Pulmonary artery endothelial cell (primary cell): ENCODE measurements around the gene MLF2. TPM values are rescaled to one million over a fixed set of nuclear protein-coding genes. Genes with fewer than 3 reads are reported as not detected.
"Not testable (repeated sequence)": the region's sequence is repeated elsewhere in the genome, so short reads cannot be mapped to it uniquely, and the experiment has no call there.

Experiments used
- DNase-seq: peaks from one replicate; pipeline ENCODE4 v3.0.0-alpha.2; 2011; ENCODE audit warnings: low read depth, low spot score
- total RNA-seq: library from RNA; depleted of rRNA; stranded (reverse); fragments of >200 nt; gene quantifications from 2 replicates; pipeline ENCODE4 v1.2.3, GENCODE V29; 2014

MLF2 gene
- total RNA-seq, 1 donor from 2014 or later, result 56.9 TPM

DNA sequence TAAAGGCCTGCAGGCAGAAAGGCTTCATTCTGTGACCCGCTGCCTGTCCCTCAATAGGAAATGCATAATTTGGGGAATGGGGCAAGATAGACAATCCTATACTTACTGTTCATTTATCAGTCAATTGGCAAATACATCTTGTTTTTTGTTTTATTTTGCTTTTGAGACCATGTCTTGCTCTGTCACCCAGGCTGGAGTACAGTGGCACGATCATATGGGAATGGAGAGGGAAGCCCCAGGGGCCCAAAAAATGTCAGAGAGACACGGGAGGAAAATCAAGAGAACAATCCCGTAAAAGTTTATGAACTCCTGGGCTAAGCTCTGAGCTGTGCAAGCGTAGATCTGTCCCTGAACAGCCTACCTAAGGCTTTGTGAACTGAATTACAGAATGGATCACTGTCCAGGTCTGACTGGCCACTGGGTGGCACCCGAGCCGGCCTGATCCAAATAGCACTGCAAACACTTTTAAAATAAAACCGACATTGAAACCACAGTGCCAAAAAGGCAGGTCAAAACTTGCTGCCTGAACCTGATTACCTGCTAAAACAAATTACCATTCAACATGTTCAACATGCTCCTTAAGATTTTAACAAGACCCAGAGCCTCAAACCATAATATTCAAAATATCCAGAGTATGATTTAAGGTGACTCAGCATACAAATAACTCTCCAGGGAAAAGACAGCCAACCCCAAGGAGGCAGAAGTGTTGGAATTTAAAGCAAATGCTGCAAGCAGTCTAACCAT is 17.3 kb downstream of the MLF2 start:
- DNase-seq, result no peak

DNA sequence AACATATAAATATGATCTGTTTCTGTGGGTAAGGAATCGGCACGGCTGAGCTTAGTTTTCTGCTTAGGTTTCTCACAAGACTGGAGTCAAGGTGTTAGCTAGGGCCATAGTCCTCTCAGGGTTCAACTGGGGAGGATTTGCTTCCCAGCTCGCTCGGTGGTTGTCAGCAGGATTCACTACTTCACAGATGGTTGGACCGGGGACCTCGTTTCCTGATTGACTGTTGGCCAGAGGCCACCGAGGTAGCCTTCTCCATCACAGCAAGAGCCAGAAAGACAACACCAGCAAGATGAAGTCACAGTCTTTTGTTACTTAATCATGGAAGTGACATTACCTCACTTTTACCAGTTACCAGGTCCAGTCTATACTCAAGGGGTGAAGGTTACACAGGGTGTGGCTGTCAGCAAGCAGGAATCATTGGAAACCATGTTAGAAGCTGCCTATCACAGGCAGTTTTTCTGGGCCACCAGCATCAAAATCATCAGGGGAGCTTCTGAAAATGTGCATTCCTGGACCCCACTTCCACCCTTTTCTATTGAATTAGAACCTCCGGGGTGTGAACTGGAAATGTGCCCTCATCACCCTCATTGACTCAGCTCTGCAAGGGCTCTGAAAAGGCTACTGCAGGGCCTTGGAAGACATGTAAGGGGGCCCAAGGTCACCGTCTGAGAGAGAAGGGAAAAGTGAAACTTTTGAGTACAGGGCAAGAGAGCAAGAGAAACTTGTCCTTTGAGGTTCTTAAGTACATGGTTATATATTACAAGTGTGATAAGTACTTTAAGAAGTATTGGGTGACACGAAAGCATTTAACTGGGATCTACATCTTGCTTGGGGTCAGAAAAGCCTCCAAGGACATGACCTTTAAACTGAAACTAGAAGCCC is 18.2 kb downstream of the MLF2 start:
- no peak for DNase-seq

DNA sequence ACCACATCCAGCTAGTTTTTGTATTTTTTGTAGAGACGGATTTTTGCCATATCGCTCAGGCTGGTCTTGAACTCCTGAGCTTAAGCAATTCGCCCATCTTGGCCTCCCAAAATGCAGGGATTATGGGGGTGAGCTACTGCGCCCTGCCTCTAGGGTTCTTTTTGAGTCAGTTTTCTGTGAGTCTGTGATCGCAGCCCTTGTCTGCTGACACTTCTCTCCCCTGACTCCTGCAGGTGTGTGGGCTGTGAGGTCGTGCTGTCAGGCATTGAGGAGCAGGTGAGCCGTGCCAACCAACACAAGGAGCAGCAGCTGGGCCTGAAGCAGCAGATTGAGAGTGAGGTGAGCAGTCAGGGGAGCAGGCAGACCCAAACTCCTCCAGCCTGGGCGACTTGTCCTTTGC is 22.8 kb downstream of the MLF2 start:
- no peak for DNase-seq

DNA sequence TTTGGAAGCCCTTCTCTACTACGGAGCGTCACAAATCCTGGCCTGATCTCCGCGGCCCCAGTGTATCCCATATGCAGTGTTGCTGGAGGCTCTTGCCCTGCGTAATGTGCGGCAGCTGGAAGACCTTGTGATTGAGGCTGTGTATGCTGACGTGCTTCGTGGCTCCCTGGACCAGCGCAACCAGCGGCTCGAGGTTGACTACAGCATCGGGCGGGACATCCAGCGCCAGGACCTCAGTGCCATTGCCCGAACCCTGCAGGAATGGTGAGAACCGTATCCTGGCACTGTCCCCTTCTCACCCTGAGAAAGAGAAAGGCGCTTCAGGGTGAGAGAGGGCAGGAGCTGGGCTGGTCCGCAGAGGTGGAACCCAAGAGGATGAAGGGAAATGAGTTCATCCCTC is 23.8 kb downstream of the MLF2 start:
- DNase-seq, result no peak

DNA sequence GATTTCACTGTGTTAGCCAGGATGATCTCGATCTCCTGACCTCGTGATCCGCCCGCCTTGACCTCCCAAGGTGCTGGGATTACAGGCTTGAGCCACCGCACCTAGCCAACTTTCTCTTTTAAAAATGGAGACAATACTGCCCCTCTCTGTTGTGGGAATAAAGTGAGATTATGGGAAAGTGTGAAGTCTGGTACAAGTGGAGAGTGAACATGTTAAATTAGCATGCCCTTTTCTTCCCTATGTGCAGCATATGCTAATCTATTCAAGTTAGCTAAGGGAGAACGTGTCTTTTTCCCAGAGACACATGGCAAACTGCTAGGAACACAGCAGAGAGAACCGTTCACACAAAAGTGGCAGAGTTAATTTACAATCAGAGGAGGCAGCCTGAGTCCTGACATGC is 27.6 kb downstream of the MLF2 start:
- no peak for DNase-seq

DNA sequence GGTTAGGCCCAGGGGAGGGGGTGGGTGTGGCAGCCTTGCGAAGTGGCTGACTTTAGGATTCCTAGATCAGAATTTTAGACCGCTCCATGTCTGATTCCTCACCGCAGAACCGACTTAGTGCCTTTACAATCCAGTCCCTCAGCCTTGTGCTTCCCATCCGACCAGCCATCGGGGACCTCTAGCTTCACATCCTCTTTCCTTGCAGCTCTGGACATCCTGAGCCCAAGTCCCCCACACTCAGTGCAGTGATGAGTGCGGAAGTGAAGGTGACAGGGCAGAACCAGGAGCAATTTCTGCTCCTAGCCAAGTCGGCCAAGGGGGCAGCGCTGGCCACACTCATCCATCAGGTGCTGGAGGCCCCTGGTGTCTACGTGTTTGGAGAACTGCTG is 28.5 kb downstream of the MLF2 start:
- no peak for DNase-seq

DNA sequence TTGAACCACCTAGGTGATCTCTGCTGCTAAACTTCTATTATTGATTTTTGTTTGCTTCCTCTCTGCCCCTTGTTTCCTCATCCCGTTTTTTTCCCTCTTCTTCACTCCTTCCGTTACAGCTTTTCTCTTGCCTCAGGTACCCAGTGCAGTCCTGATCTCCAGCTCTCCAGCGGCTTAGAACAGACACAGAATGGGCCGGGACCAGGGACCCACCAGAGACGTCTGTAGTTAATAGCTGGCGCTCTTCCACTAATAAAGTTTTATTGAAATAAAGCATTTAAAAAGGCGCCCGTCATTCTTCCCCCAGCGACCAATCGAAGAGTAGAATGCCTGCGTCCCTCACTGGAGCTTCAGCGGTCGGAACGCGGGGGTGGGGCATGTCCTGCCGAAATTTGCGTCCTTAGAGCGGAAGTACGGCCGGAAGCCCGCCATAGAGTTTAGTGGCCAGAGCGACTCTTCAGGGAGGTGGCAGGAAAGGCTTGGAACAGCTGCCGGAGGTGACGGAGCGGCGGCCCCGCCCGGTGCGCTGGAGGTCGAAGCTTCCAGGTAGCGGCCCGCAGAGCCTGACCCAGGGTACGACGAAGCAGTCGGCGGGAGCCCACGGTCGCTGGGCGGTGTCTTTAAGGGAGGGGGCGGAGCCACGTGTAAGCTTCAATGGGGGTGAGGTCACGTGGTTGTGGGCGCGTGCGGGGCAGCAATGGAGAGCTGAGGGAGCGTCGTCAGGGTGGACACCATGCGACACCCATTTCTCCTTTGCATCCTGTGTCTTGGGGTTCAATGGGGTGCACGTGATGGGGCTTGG is 29.1 kb downstream of the MLF2 start, which contains the start of gene COPS7A:
Gene COPS7A (plus strand): TSS at position 440 of the 802 bp plus-strand sequence. CDS start 611 bp downstream, outside the sequence.
- peak; percentile 94 for DNase-seq

DNA sequence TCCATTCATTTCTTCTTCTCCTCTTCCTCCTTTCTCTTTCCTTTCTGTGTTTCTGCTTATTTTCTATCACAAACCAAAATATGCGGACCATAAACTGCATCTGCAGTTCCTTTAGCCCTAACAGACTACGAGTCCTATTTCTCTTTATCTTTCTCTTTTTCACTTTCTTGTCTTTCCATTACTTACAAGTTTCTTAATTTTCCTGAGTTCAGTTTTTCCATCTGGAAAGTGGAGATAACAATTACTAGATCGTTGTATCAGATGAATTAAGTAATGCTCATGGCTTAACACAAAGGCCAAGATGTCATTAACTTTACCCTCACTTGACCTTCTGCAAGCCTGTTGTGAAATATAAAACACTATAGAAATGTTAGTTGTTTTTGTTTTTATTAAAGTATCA is 30.1 kb downstream of the MLF2 start:
- DNase-seq, result no peak

DNA sequence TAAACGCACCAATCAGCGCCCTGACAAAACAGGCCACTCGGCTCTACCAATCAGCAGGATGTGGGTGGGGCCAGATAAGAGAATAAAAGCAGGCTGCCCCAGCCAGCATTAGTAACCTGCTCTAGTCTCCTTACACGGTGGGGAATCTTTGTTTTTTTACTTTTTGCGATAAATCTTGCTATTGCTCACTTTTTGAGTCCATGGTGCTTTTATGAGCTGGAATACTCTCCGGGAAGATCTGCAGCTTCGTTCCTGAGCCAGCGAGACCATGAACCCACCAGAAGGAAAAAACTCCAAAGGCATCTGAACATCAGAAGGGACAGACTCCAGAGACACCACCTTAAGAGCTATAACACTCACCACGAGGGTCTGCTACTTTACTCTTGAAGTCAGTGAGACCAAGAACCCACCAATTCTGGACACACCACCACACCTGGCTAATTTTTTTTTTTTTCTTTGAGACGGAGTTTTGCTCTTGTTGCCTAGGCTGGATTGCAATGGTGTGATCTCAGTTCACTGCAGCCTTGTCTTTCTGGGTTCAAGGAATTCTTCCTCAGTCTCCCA is 36.0 kb downstream of the MLF2 start:
- no peak for DNase-seq

DNA sequence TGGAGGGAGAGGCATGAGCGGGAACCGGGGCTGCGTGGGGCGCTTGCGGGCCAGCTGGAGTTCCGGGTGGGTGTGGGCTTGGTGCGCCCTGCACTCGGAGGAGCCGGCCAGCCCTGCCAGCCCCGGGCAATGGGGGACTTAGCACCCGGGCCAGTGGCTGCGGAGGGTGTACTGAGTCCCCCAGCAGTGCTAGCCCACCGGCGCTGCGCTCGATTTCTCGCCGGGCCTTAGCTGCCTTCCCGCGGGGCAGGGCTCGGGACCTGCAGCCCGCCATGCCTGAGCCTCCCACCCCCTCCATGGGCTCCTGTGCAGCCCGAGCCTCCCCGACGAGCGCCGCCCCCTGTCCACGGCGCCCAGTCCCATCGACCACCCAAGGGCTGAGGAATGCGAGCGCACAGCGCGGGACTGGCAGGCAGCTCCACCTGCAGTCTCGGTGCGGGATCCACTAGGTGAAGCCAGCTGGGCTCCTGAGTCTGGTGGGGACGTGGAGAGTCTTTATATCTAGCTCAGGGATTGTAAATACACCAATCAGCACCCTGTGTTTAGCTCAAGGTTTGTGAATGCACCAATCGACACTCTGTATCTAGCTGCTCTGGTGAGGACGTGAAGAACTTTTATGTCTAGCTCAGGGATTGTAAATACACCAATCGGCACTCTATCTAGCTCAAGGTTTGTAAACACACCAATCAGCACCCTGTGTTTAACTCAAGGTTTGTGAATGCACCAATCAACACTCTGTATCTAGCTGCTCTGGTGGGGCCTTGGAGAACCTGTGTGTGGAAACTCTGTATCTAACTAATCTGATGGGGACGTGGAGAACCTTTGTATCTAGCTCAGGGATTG is 36.7 kb downstream of the MLF2 start:
- DNase-seq, result not testable (repeated sequence)

DNA sequence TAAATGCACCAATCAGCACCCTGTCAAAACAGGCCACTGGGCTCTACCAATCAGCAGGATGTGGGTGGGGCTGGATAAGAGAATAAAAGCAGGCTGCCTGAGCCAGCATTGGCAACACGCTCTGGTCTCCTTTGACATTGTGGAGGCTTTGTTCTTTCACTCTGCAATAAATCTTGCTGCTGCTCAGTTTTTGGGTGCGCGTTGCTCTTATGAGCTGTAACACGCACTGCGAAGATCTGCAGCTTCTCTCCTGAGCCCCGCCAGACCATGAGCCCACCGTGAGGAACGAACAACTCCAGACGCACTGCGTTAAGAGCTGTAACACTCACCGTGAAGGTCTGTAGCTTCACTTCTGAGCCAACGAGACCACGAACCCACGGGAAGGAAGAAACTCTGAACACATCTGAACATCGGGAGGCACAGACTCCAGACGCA is 44.0 kb downstream of the MLF2 start:
- no peak for DNase-seq

DNA sequence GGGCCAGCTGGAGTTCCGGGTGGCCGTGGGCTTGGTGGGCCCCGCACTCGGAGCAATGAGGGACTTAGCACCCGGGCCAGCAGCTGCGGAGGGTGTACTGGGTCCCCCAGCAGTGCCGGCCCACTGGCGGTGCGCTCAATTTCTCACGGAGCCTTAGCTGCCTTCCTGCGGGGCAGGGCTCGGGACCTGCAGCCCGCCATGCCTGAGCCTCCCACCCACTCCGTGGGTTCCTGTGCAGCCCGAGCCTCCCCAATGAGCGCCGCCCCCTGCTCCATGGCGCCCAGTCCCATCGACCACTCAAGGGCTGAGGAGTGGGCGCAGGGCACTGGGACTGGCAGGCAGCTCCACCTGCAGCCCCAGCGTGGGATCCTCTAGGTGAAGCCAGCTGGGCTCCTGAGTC is 44.6 kb downstream of the MLF2 start:
- DNase-seq, result not testable (repeated sequence)

DNA sequence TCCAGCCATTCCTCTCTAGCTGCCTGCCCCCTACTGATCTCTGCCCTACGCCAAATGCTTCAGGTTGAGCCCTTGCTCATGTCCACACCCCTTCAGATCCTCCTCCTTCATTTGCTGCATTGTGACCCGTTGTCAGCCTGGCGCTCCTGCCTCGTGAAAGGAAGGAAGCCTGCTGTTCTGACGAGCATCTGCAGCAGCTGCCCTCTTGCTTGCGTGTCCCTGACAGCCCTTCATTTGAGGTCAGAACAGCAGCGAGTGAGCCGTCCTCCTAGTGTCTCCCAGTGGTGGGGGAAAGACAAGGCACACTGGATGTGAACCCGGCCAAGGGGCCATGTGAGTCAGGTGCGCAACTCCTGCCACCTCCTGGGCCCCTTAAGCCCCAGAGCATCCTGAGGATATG is 49.3 kb downstream of the MLF2 start:
- no peak for DNase-seq

DNA sequence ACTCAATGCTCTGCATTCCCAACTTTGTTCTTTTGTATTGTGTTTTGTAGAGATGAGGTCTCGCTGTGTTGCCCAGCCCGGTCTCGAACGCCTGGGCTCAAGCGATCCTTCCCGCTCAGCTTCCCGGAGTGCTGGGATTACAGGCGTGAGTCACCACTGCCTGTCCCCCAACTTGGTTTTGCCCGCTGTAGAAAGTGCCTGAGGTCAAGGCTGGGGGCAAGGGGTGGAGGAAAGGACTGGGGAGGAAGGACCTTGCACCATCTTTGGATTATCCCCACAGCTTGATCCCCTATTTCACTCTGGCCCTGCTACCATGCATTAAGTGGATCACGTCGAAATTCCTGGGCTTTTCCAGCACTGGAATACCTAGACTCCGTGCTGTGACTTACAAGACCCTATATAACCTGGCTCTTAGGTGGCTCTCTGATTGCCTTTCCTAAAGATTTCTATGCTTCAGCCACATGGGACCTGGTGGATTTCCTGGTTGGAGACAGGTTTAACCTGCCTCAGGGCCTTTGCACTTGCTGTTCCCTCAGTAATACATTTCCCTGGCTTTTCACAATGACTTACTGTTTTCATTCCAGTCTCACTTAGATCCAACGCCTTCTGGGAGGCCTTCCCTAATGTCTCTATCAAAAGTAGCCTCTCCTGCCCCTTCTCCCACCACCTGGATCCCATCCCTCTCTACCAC is 51.7 kb downstream of the MLF2 start:
- no peak for DNase-seq

DNA sequence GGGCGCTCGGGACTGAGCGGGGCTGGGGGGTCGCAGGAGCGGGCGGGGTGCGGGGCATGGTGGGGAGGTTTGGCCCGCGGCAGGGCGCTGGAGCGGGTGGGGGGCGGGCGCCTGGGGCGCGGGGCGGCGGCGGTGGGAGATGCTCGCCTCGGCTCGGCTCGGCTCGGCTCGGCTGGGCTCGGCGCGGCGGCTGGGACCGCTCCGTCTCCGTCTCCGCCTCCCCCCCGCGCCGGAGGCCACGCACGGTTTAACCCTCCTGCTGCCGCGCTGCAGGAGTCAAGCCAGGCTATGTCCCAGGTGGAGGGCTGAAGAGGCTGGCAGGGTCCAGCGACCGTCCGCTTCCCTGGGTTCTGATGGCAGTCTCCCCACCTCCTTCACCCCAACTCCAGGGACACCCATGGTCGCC is 52.3 kb downstream of the MLF2 start, which contains the start of gene PIANP:
Gene PIANP (minus strand): TSS at position 170 of the 406 bp plus-strand sequence. CDS start 2,754 bp downstream, outside the sequence.
- DNase-seq, result no peak

DNA sequence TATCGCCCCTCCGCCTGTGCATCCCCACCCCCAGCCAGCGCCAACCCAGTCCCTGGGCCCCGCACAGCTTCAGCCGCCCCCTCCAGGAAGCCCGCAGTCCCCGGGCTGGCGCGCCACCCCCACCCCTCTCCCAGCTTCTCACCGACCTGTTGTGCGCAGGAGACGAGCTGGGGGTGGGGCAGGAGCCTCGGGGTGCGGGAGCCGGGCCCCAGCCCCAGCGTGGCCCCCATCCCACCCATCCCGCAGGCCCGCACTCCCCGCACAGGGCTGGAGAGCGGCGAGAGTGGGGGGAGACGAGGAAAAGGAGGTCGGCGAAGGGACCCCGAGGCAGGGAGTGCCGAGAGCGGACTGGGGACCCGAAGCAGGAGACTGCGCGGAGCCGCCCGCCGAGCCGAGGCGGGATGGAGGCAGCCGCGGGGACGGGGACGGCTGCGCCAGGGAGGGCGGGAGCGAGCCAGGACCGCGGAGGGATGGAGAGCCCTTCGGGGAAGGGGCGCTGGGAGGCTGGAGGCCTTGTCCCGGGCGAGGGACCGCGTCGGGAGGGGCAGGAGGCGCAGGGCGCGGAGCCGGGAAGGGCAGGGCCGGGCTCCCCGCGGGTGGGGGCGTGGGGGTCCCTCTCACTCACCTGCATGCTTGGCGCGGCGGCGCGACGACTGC is 52.8 kb downstream of the MLF2 start:
- no peak for DNase-seq

DNA sequence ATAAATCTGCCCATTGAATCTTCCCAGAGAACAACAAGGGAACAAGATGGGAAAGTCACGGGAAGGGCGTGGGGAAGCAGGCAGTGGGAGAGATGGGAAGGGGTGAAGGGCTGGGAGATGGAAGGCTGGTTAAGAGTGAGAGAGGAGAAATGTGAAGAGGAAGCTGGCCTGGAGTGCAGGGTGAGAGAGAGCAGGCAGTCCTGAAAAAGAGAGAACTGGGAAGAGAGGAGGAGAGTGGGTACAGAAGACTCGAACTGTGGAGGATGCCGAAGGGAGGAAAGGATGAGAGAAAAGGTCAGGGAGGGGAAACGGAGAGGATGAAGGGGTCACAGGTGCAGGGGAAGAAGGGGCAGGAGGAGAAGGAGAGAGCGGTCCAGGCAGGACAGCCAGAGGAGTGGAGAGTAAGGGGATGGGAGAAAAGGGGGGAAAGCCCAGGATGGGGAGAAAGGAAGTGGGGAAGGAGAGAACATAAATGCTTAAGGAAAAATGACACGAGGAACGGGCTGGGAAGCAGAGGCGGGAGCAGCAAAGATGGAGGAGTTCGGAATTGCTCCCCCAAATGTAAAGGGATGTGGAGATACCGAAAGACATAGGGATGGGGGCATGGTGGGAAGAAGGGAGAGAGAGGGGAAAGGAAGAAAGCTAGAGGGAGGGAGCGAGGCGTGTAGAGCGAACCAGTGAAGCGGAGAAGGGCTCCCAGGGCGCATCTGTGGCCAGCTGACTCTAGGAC is 53.5 kb downstream of the MLF2 start:
- no peak for DNase-seq

DNA sequence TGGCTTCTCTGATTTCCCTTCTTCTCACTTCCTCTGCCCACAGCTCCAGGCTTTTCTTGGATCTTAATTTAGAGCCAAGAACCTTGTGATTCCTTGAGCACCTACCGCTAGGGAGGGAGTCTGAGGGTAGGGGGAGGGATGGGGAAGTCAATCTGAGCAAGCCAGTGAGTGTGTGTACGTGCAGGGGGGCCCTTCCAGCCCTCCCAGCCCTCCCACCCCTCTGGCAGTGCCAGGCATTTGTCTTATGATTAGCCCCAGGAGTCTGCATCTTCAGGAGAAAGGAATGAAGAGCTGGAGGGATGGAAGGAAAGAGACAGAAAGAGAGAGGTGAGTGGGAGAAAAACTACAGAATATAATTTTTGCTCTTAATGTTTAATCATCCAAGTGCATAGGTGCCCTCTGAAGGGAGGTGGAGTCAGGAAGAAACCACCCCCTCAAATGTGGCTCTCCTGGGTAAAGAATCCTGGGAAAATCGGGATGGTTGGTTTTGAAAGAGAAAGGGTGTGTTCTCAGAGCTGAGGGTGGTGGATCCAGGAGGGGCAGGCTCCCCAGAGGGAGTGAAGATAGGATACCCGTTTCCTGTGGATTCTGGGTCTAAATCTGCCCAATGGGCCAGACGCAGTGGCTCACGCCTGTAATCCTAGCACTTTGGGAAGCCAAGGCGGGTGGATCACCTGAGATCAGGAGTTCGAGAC is 54.4 kb downstream of the MLF2 start:
- DNase-seq, result no peak
